Measurements from ENCODE around the gene AFMID. TPM values are rescaled to one million over a fixed set of nuclear protein-coding genes. Genes with fewer than 3 reads are reported as not detected.

Gene AFMID
- total and polyA plus RNA-seq, 9 of the 15 experiments (the other 6 are each of a cell fraction or from before 2014, with no cell fraction given), result 62.1 to 188 (median 74.4) TPM

DNA sequence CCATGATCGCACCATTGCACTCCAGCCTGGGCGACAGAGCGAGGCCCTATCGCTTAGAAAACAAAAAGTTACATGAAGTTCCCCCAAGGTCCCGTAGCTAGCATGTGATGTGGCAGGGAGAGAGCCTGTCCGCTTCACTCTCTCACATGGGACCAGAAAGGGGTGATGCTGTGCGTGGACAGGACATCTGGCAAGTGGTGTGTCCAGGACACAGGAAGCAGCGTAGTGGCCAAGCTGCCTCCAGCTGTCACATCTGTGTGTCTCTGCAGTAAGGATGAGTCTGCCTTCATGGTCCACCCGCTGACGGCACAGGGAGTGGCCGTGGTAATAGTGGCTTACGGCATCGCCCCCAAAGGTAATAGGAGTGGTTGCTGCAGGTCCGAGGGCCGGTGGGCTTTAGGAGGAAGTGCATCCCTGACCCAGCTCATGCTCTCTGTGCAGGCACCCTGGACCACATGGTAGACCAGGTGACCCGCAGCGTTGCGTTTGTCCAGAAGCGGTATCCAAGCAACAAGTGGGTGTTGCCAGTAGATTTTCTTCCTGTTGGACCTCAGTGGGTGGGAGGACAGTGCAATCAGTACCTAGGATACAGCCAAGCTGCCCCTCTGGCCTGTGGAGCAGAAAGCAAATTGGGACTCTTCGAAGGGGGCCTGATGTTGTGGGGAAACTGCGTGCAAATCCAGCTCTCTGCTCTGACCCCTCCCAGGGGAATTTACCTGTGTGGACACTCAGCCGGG is 17.4 kb downstream of the AFMID start:
- in situ Hi-C loops (cut with MboI), result no loop called here
- FAIRE-seq, result no peak
- ChIA-PET POLR2A (interaction anchor here (0.5 to 4.9 kb wide), 5 partner anchors 10 to 228 kb away, joined by 3 to 25 read pairs (median 3); partner anchors contain the start of genes AFMID, BIRC5 and TK1), CTCF (ENCODE audit: low intra/inter-chr PET ratio) (no interaction called here)
- Histone ChIP-seq H3K9ac (ENCODE audit: insufficient read depth in 1 of 2, low read depth in 2 of 2, low read length in 2 of 2) (no peak overlapping the region), H3K9me3 (replicated peaks; ENCODE audit: control insufficient read depth, insufficient read depth, low read depth, low read length) (no peaks in the 10 kb centered on the region), H3K27me3 (ENCODE audit: control insufficient read depth in 2 of 2, insufficient read depth in 2 of 2, low read length in 2 of 2) (no peaks in the 10 kb centered on the region), H2AFZ (ENCODE audit: low read depth, low read length) (no peak overlapping the region), H3K4me1 (replicated peaks in 1 of 2; ENCODE audit: control insufficient read depth in 2 of 2, insufficient read depth in 2 of 2, low read length in 2 of 2) (peaks cover 0 to 7% of the 10 kb centered on the region in 2 experiments; a peak in 1 of 5 replicates), H3K4me2 (ENCODE audit: insufficient read depth, low read length) (no peak overlapping the region), H4K20me1 (replicated peaks; ENCODE audit: control insufficient read depth, insufficient read depth, low read length) (no peaks in the 10 kb centered on the region), H3K27ac (ENCODE audit: extremely low read depth, low read depth, low read length) (no peak overlapping the region), H3K36me3 (ENCODE audit: control insufficient read depth, insufficient read depth, low read length) (peaks cover 55% of the 10 kb centered on the region; the same call in 2 of the 3 replicates), H3K79me2 (ENCODE audit: control insufficient read depth, insufficient read depth, low read length) (no peaks in the 10 kb centered on the region), H3K4me3 (no peak overlapping the region), H3K9me1 (ENCODE audit: control insufficient read depth, insufficient read depth, low read length) (peaks cover 8% of the 10 kb centered on the region)
- WGBS (ENCODE audit: insufficient coverage, low coverage, missing lambda C conversion rate), result 89% methylated on average over 22 of the region's 22 CpGs
- TSS peak; percentile 21 for BruUV-seq (replicated peaks)
- intact Hi-C loops (cut with micrococcal nuclease), result no loop called here
- DNase-seq (ENCODE audit: extremely low read depth in 1 of 4, low spot score in 3 of 4), result no peak
- TF ChIP-seq HMG20A (CRISPR knock-in tag; conservative IDR thresholded peaks at IDR 0.05), result no peak
- TF ChIP-seq ZNF444 (CRISPR knock-in tag; IDR thresholded peaks at IDR 0.05), result no peak
- TF ChIP-seq, protein P1, sequence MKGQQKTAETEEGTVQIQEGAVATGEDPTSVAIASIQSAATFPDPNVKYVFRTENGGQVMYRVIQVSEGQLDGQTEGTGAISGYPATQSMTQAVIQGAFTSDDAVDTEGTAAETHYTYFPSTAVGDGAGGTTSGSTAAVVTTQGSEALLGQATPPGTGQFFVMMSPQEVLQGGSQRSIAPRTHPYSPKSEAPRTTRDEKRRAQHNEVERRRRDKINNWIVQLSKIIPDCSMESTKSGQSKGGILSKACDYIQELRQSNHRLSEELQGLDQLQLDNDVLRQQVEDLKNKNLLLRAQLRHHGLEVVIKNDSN (CRISPR knock-in tag; IDR thresholded peaks at IDR 0.05), result 0 out of 2 replicates have a peak, but pooled peaks have one; percentile 8
- TF ChIP-seq PCBP2 (IDR thresholded peaks at IDR 0.05; ENCODE audit: low read depth, low read length, poor library complexity, severe bottlenecking), result no peak
- TF ChIP-seq SRSF1 (IDR thresholded peaks at IDR 0.05; ENCODE audit: low read depth, low read length), result no peak
- TF ChIP-seq HDAC2 (IDR thresholded peaks at IDR 0.05), result no peak
- TF ChIP-seq HDAC8 (tag; IDR thresholded peaks at IDR 0.05), result no peak
- no peak for TF ChIP-seq ZBTB49 (CRISPR knock-in tag; IDR thresholded peaks at IDR 0.05; ENCODE audit: borderline replicate concordance)
- no peak for ATAC-seq
